Measurements from ENCODE around the gene MEGF11.

The MEGF11 gene

DNA sequence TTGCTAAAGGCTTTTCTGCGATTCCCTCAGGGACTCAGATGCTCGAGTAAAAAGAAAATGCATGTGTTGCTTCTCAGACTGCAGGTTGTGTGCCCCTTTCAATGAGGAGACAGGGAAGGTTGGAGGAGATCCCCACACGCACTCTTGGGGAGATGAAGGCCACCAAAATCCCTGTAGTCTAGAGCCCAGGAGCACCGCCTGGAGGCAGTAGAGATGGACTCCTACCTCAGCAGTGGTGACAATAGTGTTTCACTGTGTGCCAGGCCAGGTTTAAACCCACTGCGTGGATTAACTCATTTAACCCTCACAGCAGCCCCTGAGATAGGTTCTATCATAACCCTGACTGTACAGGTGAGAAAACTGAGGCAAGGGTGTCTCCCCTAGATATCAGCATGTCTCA, 15.2 kb downstream of the MEGF11 start:
- no peak for DNase-seq

DNA sequence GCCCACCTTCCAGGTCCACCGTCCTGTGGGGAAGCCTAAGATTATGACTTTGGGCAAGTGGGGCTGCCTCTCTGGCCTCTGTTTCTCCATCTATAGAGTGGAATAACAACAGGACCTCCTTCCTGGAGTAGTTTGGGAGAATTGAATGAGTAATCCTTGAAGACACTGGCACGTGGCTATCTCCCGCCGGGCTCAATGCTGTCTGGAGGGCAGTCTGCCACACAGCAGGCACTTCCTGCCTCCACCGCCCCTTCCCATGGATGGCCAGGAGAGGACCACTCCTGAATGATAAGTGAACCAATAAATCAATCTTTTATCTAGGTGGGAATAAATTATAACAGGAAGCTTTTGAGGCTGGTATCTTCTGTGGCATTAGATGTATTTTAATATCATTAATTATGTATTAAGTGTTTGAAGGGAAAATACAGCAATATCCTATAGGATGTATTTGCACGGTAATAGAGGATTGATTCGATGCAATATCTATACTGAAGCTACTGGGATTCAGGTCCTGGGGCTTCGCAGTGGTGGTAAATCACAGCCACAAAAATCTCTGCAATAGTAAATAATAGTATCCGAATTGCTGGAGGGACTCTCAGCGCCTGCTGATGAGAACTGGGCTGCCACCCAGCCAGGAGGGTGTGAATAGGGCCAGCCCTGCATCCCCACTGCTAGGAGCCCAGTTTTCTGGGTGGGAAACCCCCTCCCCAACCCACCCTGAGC, 15.9 kb downstream of the MEGF11 start:
- no peak for DNase-seq

GRCh38 chr15:66236806-66237375, 16.7 kb downstream of the MEGF11 start:
- DNase-seq: no peak

- no peak for DNase-seq
These were observed 17.7 kb downstream of the MEGF11 start for GRCh38 chr15:66235866-66236265.

- no peak for DNase-seq
These were observed 18.8 kb downstream of the MEGF11 start for GRCh38 chr15:66234798-66235197.

DNA sequence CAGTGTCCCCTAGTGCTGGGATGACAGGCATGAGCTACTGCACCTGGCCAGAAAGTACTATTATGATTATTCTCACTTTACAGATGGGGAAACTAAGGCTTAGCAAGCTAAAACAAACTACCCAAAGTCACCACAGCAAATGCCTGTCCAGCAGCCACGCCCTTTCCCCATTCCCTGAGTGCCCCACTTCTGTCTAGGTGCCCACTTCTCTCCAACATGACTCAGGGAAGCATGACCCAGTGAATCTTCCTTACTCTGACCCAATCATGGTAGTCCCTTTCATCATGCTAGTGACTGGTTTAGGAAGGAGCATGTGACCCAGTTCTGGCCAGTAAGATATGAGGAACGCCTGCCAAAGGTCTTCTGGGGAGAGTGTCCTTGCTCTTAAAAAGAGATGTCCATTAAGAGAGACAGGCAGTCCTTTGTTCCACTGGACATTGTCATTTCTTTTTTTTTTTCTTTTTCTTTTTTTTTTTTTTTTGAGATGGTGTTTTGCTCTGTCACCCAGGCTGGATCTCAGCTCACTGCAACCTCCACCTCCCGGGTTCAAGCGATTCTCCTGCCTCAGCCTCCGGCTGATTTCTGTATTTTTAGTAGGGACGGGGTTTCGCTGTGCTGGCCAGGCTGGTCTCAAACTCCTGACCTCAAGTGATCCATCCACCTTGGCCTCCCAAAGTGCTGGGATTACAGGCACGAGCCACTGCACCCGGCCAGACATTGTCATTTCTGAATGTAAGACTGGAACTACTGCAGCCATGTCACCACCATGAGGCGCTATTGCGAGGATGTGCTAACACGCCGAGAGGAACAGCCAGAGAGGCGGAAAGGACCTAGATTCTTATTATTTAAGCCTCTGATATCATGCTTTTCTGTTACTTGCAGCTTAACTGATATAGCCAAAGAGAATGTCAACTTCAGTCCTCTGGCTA, 19.8 kb downstream of the MEGF11 start:
- DNase-seq: no peak

GRCh38 chr15:66232267-66232625, 21.3 kb downstream of the MEGF11 start:
- DNase-seq: no peak

DNA sequence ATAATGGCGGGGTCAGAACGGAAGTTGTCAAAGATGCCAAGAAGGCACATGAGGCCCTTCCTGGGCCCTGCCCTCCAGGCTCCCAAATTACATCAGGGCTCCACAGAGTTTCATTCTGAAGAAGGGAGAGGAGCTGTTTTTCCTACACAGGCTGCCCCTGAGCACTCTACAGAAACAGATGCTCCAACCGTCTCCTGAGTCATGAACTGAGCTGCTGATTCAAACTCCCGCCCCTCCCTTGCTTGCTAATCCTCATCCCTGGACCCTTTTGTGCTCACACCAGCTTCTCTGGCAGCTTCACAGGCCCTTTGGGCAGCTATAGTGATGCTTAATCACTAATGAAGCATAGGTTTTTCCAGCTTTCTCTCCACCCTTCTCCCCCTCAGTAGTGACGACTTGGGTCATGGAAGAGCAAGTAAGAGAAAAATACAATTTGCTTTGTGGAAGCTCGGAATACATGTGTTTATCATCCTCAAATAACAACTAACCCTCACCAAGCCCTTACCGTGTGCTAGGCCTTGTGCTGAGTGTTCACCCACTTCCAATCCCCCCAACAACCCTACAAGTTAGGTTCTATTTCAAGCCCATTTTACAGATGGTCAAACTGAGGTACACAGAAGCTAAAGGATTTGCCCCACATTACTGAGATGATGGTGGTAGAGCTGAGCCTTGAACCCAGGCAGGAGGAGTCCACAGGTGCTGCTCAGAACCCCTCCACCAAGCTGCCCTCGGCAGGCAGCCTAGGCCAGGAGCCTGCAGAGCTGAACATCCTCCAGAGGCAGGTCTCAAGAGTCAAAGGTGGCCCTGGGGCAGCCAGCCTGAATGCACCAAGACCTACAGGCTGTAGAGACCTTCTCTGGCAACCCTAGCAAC, 21.9 kb downstream of the MEGF11 start:
- no peak for DNase-seq

GRCh38 chr15:66229790-66230465, 23.6 kb downstream of the MEGF11 start:
- no peak for DNase-seq

DNA sequence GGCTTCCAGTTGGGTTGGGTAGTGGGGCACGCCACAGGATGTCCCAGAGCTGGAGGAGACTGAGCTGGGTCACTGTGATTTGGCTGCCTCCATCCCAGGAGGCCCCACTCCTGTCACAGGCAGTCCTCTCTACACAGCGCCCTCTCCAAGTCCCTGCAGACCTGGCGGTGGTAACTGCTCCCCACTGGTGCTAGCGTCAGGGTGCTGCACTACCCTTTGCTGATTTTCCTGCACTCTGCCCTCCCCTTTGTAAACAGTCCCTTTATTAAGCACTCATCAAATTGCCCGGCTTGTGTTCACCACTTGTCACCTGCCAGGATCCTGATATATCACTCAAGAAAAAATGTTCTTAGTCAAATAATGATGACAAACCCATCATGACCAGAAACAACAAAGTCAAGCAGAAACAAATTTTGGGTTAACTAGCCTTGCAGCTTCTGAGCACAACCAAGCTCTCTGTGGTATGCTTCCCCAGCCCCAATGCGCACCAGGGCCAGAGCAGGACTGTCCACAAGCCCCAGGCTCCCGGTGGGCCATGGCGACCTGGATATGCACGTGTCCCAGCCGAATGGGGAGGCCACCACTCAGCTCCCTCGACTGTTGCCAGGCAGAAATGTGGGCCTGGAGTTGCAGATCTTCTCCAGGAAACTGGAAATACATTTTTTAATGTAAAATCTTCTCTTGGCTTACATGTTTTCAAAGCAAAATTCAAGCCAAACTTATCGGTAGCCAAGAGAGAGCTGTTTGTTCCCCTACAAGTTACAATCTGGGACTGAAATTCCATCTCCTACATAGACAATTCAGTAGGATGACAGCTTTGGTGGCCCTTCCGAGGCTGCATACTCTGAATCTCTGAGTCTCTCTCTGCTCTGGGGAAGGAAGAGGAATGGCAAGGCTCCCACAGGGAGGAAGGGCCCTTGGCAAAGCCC, 24.5 kb downstream of the MEGF11 start:
- no peak for DNase-seq

DNA sequence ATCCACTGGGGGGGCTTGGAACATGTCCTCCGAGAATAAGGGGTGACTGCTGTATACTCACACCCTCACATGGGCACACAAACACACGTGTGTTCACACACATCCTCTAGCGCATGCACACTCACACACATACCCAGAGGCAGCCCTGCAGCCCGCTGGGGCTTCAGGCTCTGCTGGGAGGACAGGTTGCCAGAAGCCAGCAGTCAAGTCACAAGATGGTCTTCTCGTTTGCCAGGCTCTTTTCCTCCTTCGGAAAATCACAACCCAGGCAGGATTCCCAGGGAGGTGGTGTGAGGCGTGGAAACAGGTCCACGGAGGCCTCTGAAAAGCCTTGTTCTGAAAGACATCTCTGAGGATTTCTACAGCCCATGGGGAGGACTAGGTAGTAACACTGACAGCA, 26.8 kb downstream of the MEGF11 start:
- no peak for DNase-seq

GRCh38 chr15:66225656-66226274, 27.8 kb downstream of the MEGF11 start:
- no peak for DNase-seq

DNA sequence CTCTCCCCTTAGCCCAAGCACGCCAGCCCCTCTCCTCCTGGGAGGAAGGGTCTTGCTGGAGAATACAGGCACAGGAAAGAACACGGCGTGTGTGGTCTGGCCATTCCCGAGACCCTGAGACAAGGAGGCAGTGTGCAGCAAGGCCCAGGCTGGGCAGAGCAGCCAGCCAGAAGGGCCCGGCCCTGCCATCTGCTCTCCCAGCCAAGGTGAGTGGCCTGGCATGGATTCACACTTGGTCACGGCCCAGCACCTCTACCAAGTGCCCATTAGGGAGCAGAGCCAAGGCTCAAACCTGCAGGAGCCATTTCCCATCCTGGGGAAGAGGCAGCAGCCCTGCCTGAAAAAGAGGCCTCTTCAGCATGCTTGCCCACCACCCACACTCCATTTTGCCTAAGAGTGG, 28.6 kb downstream of the MEGF11 start:
- DNase-seq: peak; percentile 7

- DNase-seq: no peak
These were observed 31.0 kb downstream of the MEGF11 start for GRCh38 chr15:66222273-66223198.

GRCh38 chr15:66221126-66221525, 32.4 kb downstream of the MEGF11 start:
- no peak for DNase-seq

DNA sequence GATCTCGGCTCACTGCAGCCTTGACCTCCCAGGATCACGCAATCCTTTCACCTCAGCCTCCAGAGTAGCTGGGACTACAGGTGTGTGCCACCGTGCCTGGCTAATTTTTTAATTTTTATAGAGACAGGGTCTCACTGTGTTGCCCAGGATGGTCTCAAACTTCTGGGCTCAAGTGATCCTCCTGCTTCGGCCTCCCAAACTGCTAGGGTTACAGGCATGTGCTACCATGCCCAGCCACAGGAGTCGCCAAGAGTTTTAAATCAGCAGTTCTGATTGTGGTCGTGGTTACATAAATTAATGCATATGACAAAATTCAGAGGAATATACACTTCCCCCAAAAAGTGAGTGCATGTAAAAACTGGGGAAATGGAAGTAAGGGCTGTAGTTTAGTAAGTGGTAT, 32.9 kb downstream of the MEGF11 start:
- no peak for DNase-seq

- no peak for DNase-seq
These were observed 34.2 kb downstream of the MEGF11 start for GRCh38 chr15:66219339-66219738.

- no peak for DNase-seq
These were observed 36.7 kb downstream of the MEGF11 start for GRCh38 chr15:66216806-66217205.

- DNase-seq: no peak
These were observed 37.7 kb downstream of the MEGF11 start for GRCh38 chr15:66215811-66216210.

- no peak for DNase-seq
These were observed 39.3 kb downstream of the MEGF11 start for GRCh38 chr15:66214246-66214645.
